Fibroblast of mammary gland (primary cell): ENCODE data around the gene HS2ST1.

Experiments
- DNase-seq: peaks from one replicate; pipeline ENCODE4 v3.0.0-alpha.2; 2010; ENCODE audit warnings: low read depth
- H3K4me3 ChIP-seq: 2 replicates; pipeline ENCODE4 v1.5.1; 2011; ENCODE audit warnings: low read depth, mild to moderate bottlenecking, low read length, moderate library complexity; ENCODE audit not compliant: control insufficient read depth
- CTCF ChIP-seq: conservative IDR thresholded peaks from 2 replicates; pipeline ENCODE4 v1.5.1; 2011; ENCODE audit warnings: low read depth, low read length, inconsistent platforms; ENCODE audit not compliant: control insufficient read depth, insufficient read depth

HS2ST1 gene

DNA sequence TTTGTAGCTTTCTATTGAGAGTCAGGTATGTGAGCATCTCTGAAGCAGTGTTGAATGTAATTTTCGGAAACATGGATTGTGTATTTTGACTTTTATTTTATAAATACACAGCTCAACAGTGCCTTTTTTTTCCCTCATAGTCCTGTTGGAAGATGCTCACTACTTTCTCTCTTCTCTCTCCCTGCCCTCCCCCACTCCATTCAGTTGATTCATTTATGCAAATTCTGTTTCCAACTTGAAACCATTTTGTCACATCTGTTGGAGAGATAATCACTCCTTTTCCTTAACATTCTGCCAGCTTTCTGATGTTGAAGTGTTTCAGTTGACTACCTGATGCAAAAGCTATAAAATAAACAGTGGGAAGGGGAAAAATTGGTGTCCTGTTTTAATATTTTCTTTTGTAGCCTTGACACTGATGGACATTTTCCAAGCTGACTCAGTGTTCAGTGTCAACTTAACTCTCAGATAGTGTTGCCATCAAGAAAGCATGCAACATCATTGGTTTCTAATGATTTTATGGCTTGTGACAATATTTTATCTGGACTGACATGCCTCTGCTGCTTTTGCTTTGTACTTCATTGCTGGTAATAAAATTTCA is 194.5 kb downstream of the HS2ST1 start:
- DNase-seq: peak; percentile 40
- no peak for TF ChIP-seq CTCF
- H3K4me3 ChIP-seq: no peak overlapping the region

DNA sequence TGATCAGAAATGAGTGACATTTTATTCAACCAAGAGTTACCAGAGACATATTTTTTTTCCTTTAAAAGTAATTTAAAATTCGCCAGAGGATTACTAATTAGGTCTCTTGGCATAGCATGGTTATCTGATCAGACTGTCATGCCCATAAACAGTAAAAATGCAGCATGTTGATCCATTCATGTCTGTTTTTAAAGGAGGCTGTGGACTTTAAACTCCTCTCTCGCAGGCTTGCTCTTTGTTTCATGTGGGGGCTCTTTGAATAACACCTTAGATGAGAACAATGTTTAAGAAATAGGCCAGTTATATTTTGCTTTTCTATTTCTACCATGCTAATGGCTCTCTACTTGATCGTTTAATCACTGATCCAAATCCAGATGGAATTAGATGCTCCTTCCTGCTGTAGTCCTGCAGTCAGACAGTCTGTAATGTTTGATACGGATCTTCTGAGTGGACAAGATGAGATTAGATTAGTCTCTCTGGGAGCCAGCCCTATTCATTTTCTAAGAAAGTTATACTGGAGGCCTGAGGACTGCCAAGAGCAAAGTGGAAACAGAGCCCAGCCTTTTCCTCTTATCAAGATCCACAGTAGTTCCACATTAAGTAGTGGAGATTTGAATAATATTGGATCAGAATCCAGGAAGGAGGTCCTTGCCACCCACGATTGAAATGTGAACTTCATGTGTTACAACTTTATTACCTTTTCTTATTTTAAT is 197.4 kb downstream of the HS2ST1 start:
- TF ChIP-seq CTCF: no peak
- no peak overlapping the region for H3K4me3 ChIP-seq
- DNase-seq: no peak

GRCh38 chr1:87113313-87113712 is 198.9 kb downstream of the HS2ST1 start:
- no peak overlapping the region for H3K4me3 ChIP-seq
- DNase-seq: peak; percentile 96
- TF ChIP-seq CTCF: no peak

- no peak overlapping the region for H3K4me3 ChIP-seq
- no peak for TF ChIP-seq CTCF
- peak; percentile 88 for DNase-seq
These were observed 201.0 kb downstream of the HS2ST1 start for GRCh38 chr1:87115317-87115890.

DNA sequence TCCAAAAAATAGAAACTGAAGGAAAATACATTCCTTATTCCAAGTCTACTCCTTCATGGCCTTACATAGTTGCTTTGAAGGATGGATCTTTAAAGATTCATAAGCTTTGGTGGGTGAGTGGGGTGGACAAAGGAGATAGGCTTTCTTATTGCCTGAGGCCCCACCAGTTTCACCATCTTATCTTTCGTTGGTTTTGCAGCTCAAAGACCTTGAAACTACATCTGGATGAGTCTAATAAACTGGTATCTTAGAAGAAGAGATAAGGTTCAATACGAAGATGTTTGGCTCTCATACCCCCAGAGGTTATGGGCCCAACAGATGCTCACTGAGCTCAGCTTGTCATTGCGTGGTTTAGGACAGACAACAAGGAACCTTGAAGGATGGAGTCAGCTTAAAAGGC is 201.5 kb downstream of the HS2ST1 start:
- H3K4me3 ChIP-seq: no peak overlapping the region
- no peak for TF ChIP-seq CTCF
- no peak for DNase-seq

DNA sequence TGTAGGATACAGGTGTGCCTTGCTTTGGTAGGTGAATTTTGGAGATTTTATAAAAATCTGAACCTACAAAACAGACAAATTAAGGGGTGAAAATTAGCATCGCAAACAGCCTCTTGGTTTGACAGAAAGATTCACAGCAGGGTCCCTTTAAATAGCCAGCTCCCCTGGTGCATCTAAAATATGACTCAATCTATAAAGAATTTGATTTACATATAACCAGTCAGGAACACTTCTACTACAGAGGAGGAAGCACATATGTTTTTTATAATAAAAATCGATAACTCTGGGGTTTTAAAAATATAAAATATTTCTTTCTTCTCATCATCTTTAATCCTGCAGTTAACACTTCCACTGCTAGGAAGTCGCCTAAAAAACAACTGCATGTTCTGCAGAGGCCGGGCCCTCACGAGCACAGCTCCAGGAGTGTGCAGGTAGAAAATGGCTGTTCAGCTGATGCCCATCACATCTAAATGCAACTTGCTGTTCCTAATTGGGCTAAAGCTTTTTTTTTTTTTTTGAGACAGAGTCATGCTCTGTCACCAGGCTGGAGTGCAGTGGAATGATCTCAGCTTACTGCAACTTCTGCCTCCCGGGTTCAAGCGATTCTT is 203.4 kb downstream of the HS2ST1 start:
- no peak for TF ChIP-seq CTCF

More for the DNA sequence above, 203.4 kb downstream of the HS2ST1 start:
- DNase-seq: peak; percentile 40
- no peak overlapping the region for H3K4me3 ChIP-seq
